Inferior parietal cortex (tissue), 1 donor: ENCODE measurements around the gene FYCO1.
A peak's percentile ranks its signal among the peaks of the same experiment; 100 is the strongest.

Experiments used
- DNase-seq: peaks from one replicate; pipeline ENCODE4 v3.0.0-alpha.2; 2016; ENCODE audit errors: extremely low spot score

Gene FYCO1

DNA sequence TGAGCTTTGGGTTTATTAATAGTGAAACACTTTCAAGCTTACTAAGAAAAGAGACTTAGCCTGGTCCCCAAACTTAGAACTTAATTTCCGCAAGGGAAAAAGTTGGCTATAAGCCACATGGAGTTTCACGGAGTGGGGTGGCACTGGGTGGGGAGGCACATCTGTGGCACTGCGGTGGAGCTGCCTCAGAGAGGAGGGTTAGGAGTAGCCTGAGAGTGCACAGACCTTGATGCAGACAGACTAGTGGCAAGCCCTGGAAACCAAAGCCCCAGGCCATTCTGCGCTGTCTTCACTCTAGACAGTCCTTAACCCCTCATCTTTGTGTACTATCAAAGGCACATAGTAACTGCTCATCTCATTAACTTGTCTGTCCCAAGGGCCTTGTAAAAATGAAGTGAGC lies 30.4 kb downstream of the FYCO1 start:
- DNase-seq: no peak

DNA sequence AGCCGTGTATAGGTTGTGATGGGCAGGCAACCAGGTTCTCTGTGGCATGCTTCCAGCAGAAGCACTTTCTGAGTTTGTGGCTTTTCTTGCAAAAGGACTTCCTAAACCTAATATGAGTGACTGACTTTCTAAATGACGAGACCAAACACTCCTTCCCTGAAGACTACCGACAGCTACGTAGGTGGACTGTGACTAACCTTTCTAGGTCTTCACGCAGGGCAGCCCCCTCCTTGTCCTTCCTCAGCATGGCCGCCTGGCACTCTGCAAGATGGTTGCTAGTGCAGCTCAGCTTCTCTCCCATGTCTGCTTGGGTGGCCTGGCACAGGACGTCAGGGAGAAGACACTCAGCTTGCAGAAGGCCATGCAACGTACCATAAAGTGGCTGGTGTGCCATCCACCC lies 31.5 kb downstream of the FYCO1 start:
- DNase-seq: no peak

DNA sequence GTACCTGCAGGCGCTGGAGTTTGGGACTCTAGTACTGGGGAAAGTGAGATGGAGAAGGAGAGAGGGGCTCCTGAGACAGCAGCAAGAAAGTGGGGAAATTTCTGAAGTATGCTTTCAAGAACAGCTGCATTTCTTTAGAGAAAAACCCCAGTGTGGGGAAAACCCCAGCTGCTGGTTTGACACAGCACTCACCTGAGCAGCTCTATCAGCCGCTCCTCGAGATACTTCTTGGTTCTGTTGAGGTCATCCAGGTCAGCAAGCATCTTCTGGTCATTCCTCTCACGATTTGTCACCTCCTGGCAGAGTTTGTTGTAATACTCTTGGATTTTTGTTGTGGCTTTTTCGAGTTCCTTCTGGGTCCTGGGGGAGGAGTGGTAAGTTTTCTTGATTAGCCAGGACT lies 33.6 kb downstream of the FYCO1 start:
- no peak for DNase-seq

DNA sequence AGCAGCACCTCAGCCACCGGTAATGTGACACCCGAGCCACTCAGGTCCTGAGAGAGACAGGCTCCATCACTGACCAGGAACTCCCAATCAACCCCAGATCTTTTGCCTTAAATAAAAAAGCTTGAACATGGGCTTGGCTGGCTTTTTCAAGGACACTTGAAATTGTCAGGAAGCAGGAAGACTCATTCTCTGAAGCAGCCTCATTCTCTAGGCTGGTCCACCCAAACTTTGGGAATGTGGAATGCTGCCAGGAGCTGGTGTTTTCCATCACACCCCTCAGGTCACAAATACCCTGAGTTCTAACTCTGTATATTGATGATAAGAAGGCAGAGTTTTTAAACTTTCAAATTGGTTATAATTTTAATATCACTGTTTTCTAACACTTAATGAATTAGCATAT lies 35.3 kb downstream of the FYCO1 start:
- DNase-seq: no peak

DNA sequence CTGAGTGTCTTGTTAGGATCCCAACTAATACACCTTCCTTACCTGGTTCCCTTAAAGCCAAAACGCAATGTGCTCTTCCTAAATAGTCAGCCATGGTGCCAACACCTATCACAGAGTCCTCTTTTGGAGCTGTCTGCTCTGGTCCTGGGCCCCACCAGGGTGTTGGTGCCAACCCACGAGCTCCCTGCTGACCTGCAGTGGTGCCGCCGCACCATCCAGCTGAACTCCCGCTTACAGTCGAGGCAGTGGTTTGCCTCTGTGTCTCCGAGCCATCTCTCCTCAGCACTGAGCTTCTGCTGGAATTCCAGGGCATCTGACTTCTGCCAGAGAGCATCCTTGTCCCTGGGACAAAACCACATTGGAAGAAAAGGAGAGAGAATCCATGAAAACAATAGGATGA lies 36.4 kb downstream of the FYCO1 start:
- DNase-seq: no peak

DNA sequence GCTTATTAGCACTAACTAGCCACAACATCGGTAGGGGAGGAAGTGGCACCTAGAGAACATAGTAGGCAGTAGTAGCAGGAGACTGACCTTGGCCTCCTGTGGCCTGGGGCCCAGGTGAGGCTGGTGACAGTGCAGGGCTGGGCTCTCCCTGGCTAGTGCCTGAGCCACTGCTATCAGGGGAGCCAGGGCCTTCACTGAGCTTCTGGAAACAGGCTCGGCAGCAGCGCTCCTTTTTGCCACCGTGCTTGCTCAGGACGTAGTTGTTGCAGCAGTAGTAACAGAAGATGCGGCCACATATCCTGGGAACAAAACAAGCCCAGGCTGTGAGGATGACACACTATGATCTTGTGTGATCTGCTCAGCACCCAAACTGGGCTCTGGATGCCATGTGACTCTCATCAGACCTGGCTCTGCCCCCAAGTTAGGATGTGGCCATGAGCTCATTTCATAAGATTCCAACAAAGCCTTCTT lies 37.3 kb downstream of the FYCO1 start:
- no peak for DNase-seq

DNA sequence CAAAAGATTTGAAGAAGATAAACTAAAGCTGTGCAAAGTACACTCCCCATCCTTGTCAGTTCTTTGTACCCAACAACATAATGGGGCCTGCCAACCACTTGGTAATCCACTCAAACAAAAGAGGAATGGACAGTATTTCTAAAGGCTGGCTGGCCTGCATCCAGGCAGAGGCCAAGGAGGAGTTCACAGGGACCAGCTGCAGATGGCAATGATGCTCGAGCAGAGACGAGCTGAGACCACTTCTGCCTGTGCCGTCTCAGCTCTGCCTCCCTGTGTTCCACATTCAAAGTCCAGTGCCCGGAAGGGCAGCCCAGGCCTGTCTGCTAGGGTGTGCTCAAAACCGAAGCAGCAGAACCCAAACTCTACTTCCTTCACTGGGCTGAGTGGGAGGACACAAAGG lies 38.0 kb downstream of the FYCO1 start:
- peak; percentile 60 for DNase-seq

DNA sequence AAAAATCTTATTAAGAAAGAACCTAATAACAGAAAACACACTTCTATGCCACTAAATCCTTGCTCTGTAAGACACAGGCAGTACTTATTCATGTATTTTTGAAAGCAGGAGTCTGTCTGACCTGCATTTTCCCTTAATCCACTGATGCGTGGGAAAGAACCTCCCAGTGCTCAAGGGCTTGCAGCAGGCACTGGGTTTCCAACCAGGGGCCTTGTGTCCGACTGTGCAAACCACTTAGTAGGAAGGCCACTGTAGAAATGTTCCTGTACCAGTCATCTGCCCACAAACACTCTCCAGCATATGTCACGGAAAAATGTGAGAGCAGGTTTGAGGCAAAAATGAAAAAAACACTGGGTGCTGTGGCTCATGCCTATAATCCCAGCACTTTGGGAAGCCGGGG lies 39.9 kb downstream of the FYCO1 start:
- DNase-seq: no peak

DNA sequence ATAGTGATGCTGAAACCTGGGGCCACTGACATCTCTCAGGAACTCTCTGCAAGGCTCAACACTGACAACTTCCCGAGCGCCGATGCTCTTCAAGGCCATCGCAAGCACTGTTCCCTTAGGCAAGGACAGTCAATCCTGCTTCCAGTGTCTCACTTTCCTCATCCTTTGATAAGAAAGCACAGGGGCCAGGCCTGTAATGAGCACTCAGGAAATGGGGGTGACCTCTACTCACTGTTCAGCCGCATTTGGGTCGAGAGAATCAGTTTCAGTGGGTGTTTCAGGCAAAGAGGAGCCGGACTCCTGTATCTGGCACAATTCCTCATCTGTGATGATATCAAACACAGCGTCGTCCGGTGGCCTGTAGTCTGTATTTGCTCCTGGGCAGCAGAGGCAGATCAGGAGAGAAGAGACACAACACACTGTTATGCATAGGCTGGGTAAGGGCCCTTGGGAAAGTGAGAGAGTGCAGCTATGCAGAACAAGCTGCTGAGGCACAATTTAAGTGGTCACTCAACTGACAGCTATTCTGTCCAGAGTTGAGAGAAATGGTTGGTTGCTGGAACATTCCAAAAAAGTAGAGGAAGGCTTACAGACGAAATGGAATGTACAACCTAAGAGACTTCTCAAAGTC lies 40.5 kb downstream of the FYCO1 start:
- DNase-seq: no peak

DNA sequence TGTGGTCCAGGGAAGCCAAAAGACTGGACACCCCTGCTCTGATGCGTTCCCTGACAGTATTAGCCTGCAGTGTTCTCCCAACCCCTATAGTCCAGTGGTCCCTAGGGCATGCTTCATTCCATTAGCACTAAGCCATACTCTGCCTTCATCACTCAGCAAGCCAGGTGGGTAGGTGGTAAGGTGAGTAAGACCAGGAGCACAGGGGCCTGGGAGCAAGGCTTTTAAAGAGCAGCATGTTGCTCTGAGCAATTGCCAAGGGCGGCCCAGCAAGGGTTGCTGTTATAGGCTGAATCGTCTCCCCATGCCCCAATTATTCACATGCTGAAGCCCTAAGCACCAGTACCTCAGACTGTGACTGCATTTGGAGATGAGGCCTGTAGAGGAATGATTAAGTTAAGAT lies 41.3 kb downstream of the FYCO1 start:
- DNase-seq: no peak

DNA sequence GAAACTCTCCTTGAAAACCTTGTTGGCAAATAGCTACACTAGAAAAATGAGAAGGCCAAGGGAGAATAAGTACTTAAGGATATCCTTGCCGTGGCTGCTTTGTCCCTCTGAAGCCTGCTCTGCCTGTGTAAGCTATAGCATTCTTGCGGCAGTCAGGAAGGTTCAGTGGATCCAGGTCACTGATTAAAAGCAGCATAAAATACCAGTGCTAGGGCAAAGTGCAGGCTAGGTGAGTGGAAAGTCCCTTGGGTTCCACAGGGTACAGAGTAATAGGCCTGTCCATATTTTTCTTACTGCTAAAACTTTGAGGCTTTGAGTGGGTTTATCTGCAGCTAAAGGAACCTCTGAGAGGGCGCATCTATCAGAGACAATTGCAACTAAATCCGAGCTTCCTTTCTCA lies 42.1 kb downstream of the FYCO1 start:
- DNase-seq: no peak

DNA sequence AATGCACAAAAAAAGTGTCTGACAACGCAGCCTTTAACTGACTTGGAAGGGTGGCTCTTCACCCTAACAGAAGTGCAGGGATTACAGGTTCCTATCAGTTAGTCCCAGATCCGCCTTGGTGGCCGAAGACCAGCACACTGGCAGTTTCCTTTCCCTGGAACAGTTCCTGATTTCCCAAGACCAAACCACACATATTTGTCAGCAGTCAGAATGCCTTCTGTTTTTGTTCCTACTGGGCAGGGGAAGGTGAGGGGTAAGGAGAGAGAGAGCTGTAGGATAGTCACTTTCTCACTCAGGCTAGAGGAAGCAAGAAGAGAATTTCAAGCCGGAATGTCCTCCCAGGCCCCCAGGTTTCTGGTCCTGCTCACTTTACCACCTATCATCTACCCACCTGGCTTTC lies 43.2 kb downstream of the FYCO1 start:
- no peak for DNase-seq

DNA sequence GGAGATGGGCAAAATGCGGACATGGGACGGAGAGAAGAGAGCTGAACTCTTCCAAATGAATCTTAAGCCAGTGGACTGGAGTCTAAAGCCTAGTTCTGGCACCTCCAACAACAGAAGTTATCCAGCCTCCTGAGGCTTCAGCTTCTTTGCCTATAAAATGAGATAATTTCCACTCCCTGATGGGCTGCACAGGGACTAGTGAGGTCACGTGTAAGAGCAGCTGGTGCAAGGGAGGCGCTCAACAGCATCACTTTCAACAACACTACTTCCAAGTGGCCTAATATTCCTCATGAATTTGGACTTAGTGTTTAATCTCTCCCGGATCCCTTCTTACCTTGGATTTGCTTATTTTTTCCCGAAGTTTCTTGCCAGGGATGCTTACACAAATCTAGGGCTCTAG lies 43.7 kb downstream of the FYCO1 start:
- DNase-seq: no peak

DNA sequence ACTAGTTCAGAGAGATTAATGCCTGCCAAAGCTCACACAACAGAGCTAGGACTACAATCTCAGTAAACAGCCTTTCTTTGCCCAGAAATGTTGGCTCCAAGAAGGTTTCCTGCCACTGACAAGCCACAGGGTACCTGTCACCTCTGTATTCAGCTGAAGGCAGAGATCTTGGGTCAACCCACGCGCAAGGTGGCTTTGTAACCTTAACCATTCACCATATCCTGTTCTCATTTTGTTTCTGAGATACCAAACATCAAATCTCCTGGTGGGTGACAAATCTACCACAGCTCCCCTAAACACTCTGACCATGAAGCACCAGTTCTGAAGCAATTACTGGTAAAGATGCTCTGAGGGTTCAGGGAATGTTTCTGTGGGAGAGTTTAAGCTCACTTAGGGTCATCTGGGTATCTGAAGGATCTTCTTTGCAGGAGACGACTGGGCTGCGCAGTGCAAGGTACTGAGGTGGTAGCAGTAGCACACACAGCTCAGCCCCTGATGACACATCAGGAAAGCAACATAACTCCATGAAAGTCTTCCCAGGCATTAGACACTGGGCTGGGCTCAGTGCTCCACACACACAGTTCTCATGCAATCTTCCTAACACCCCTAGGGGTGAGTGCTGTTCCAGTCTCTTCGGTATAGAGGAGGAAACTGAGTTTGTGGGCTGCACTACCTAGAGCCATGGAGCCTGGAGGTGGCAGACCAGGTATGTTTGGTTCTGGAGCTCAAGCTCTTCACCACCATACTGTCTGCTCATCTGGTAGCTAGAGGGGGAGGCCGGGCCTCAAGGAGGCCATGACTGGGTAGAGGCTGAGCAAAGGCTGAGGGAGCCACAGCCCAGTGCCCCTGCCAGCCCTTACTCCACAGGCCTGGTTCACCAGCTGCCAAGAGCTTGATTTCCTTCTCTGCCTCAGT lies 44.7 kb downstream of the FYCO1 start:
- DNase-seq: no peak

DNA sequence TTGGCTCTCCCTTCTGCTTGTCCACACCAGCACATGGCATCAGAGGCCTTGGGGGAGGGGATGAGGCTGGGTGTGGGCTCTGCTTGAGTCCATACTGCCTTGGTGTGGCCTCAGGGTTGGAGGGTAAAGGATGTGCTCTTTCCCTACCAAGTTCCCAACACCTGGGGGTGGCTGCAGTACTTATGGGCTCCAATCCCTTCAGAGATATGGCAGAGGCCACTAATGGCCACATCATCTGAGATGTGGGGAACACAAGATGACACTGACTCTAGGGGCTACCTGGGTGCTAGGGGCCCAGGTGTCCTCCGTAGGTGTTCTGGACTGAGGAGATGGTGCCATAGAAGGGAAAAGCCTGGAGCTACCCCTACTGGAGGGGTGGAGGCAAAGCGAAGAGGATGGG lies 45.5 kb downstream of the FYCO1 start:
- no peak for DNase-seq

DNA sequence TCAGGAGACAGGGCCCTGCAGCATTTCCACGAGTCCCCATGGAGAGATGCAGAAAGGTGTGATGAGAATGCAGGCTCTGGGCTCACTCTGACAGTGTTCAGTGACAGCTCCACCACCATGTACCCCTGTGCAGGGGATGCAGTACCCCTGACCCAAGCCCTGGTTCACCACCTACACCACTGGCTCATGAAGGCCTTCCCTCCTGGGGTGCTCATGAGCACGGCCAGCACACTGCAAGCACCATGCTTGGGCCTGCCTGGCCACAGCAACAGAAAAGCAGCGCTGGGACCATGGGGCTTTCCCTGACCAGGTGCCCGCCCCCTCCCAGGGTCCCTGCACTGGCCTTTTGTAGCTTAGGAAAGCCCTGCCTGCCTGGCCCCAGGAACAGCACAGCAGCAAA lies 46.2 kb downstream of the FYCO1 start:
- no peak for DNase-seq

DNA sequence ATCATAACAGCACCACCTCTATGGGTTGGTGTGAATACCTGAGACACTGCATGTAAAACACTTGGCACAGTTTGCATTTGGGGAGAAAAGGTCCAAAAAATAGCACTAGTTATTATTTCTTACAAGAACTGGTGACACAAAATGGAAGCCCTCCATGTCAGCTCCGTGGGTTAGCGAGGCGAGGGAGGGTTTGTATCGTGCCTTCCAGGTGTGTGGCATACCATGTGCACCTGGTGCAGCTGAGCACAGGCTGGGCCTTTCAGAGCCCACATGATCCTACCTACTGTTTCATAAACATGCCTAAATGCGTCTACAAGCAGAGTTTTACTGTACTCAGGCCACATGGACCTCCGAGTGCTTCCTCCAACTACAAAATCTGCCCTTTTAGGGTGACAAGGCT lies 46.7 kb downstream of the FYCO1 start:
- no peak for DNase-seq

DNA sequence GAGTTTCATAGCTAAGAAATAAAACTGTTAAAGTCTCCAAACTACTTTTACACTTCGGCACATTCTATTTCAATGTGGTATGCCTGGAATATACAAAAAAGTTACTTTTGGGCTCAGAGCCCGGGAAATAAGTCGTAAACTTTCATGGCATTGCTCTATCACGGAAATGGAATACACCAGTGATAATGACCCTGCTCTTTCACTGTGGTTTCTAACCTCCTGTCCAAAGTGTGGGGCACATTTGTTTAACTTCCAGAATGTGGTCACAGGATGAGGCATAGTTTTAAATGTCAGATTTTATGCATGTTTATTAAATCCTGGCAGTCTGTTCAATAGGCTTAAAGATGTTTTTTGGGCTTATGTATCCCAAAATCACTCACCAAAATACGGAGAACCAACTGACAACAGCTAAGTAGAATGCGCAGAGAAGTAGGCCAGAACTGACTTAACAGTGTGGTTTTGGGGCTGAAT lies 47.3 kb downstream of the FYCO1 start:
- DNase-seq: no peak

DNA sequence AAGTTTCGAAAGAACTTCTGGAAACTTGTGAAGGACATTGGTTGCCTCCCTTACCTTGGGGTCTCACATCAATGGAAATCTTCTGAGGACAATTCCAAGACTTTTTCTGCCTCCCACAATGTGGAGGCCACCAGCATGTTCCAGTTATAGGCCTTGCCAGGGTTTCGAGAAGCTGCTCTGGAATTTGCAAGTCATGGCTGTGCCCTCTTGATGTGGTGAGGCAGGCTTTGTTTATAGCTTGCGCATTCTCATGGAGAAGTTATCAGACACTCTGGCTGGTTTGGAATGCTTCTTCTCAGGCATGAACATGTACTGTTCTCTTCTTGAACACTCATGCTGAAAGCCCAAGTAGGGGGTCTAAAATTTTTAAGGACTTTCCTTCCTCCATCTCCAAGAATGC lies 48.3 kb downstream of the FYCO1 start:
- DNase-seq: no peak

DNA sequence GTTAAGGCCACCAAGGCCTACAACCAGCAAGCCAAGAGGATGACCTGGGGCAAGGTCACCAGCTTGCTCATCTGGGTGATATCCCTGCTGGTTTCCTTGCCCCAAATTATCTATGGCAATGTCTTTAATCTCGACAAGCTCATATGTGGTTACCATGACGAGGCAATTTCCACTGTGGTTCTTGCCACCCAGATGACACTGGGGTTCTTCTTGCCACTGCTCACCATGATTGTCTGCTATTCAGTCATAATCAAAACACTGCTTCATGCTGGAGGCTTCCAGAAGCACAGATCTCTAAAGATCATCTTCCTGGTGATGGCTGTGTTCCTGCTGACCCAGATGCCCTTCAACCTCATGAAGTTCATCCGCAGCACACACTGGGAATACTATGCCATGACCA lies 48.7 kb downstream of the FYCO1 start:
- no peak for DNase-seq

DNA sequence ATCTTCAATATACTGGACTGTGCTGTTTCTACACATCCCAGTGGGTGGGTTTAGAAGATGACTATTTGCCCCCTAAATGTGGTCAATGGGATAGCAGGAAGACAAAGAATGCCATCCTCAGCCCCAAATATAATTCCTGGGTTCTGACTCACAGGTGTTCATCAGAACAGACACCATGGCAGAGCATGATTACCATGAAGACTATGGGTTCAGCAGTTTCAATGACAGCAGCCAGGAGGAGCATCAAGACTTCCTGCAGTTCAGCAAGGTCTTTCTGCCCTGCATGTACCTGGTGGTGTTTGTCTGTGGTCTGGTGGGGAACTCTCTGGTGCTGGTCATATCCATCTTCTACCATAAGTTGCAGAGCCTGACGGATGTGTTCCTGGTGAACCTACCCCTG lies 49.3 kb downstream of the FYCO1 start:
- DNase-seq: no peak

DNA sequence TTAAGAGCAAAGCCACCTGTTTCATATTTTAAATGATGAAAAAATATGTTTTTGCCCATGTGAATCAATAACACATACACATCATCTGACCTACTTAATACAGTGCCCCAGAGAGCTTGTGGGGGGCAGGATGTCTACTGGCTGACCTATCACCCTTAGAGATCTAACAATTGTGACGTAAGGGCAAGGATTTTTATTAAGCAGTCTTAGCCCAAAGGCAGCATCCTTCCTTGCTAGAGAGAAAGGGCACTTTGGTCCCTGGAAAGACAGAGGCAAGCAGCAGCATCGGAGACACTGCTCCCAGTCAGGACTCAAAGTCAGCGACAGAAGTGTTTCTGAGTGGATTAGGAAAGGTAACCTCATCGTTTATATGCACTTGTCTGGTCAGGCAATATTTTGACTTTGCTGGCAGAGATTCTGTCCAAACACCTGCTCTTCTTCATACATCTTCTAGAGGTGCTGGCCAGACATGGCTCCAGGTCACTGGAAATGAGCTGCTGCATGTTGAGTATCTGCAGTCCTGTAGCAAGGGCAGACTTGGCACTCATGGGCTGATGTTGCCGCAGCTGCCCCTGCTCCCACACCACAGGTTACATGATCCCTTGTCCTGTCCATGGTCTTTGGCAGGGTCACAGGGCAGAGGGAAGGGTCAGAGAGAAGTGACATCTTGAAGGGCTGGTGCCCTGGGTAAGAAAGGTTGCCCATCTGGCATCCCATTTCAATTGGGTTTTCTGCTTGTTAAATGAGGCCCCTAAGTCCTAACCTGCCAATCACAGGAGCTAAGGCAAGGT lies 50.6 kb downstream of the FYCO1 start:
- DNase-seq: no peak
